ENCODE data around the gene KPNA6.

The KPNA6 gene

GRCh38 chr1:32216566-32216965 is 108.7 kb downstream of the KPNA6 start:
- no peak for DNase-seq (ENCODE audit: low read depth in 2 of 2)

GRCh38 chr1:32219022-32219421 is 111.2 kb downstream of the KPNA6 start:
- peak in 1 of 2 experiments; percentile 31 for DNase-seq (ENCODE audit: low read depth in 2 of 2)

GRCh38 chr1:32220746-32221580 is 113.1 kb downstream of the KPNA6 start:
- no peak for DNase-seq (ENCODE audit: low read depth in 2 of 2)

GRCh38 chr1:32221581-32221979 is 113.7 kb downstream of the KPNA6 start:
- no peak for DNase-seq (ENCODE audit: low read depth in 2 of 2)

GRCh38 chr1:32221980-32222755 is 114.3 kb downstream of the KPNA6 start, which contains the start of the genes EIF3I and TMEM234:
Gene EIF3I (plus strand): TSS chr1:32222407. CDS start chr1:32222442, 35 bp downstream.
Gene TMEM234 (minus strand): TSS chr1:32222353. CDS start chr1:32222322, 31 bp downstream.
- DNase-seq (ENCODE audit: low read depth in 2 of 2): peak; percentile 69 to 73

GRCh38 chr1:32223683-32224082 is 115.8 kb downstream of the KPNA6 start:
- DNase-seq (ENCODE audit: low read depth in 2 of 2): no peak

GRCh38 chr1:32224285-32224684 is 116.4 kb downstream of the KPNA6 start:
- no peak for DNase-seq (ENCODE audit: low read depth in 2 of 2)
